Stimulated activated CD4-positive, alpha-beta T cell treated with anti-CD3 and anti-CD28 coated beads, Interleukin-4, amount 100 ng/mL, for 1 hour (primary cell): ENCODE results near the gene DNAJB8.

Experiments
- DNase-seq: peaks from one replicate; pipeline ENCODE4 v3.0.0-alpha.2; 2020

Gene DNAJB8

GRCh38 chr3:128482666-128483656 lies 16.3 kb upstream of the DNAJB8 start:
- DNase-seq = no peak

GRCh38 chr3:128482175-128482574 lies 15.5 kb upstream of the DNAJB8 start:
- no peak for DNase-seq

GRCh38 chr3:128481438-128481942 lies 14.8 kb upstream of the DNAJB8 start:
- no peak for DNase-seq

GRCh38 chr3:128480717-128481437 lies 14.2 kb upstream of the DNAJB8 start:
- no peak for DNase-seq

- DNase-seq = no peak
Measured at GRCh38 chr3:128480278-128480677, 13.6 kb upstream of the DNAJB8 start.

- DNase-seq = no peak
Measured at GRCh38 chr3:128479558-128480086, 12.9 kb upstream of the DNAJB8 start.

GRCh38 chr3:128478576-128479506 lies 12.2 kb upstream of the DNAJB8 start:
- DNase-seq = no peak

- no peak for DNase-seq
Measured at GRCh38 chr3:128476659-128477058, 10.0 kb upstream of the DNAJB8 start.

- no peak for DNase-seq
Measured at GRCh38 chr3:128475355-128475754, 8.7 kb upstream of the DNAJB8 start.

GRCh38 chr3:128473737-128474136 lies 7.0 kb upstream of the DNAJB8 start:
- no peak for DNase-seq

- no peak for DNase-seq
Measured at GRCh38 chr3:128473180-128473519, 6.5 kb upstream of the DNAJB8 start.

GRCh38 chr3:128472449-128473179 lies 5.9 kb upstream of the DNAJB8 start:
- no peak for DNase-seq

GRCh38 chr3:128471720-128472119 lies 5.0 kb upstream of the DNAJB8 start:
- DNase-seq = no peak

- no peak for DNase-seq
Measured at GRCh38 chr3:128471110-128471509, 4.4 kb upstream of the DNAJB8 start.

- no peak for DNase-seq
Measured at GRCh38 chr3:128470134-128470899, 3.6 kb upstream of the DNAJB8 start.

GRCh38 chr3:128469556-128469955 lies 2.9 kb upstream of the DNAJB8 start:
- DNase-seq = no peak

- DNase-seq = no peak
Measured at GRCh38 chr3:128468791-128469527, 2.3 kb upstream of the DNAJB8 start.

- DNase-seq = no peak
Measured at GRCh38 chr3:128468285-128468790, 1.6 kb upstream of the DNAJB8 start.

- no peak for DNase-seq
Measured at GRCh38 chr3:128464702-128465101, 2.0 kb downstream of the DNAJB8 start.

- DNase-seq = no peak
Measured at GRCh38 chr3:128464188-128464587, 2.5 kb downstream of the DNAJB8 start.
